CD4-positive, alpha-beta T cell (primary cell): ENCODE results near the gene WDR37. TPM values are rescaled to one million over a fixed set of nuclear protein-coding genes. Genes with fewer than 3 reads are reported as not detected.

Experiments
- ATAC-seq: fragments of 200-7000 bp; cut with Tn5 transposase; one replicate; pipeline ENCODE4 v1.10.0; 2022; ENCODE audit warnings: mild to moderate bottlenecking; ENCODE audit not compliant: poor library complexity
- CTCF ChIA-PET: fragments of 350-600 bp; sonication (Branson Sonifier 250); formaldehyde crosslinking; loops from one replicate; lab custom pipeline; 2021; ENCODE audit warnings: antibody characterized with exemption, inconsistent platforms; lab: Charles Lee
- POLR2A ChIA-PET: fragments of 350-600 bp; sonication (Branson Sonifier 250); formaldehyde crosslinking; loops from one replicate; lab custom pipeline; 2021; ENCODE audit warnings: antibody characterized with exemption, inconsistent platforms; lab: Charles Lee
- DNase-seq, 14 experiments: peaks; one replicate each; pipeline ENCODE4 v3.0.0-alpha.2; 2013 to 2020; ENCODE audit warnings: mixed read lengths in 2 of 14
- H3K27ac ChIP-seq, 2 donors: one replicate each; pipeline versions ENCODE4 v1.5.1 to v1.7.0; 2013; ENCODE audit warnings: low read length in 2 of 2, low read depth in 1 of 2, mild to moderate bottlenecking in 1 of 2
- H3K27me3 ChIP-seq, 2 experiments: 1 replicate in 1 of 2; 2 replicates in 1 of 2; pipeline versions ENCODE4 v1.6.1 to v1.7.0; 2013; ENCODE audit warnings: low read length in 2 of 2, control low read depth in 1 of 2, mild to moderate bottlenecking in 1 of 2, moderate library complexity in 1 of 2; ENCODE audit not compliant: insufficient read depth in 2 of 2, control insufficient read depth in 1 of 2
- H3K36me3 ChIP-seq: one replicate; pipeline ENCODE4 v1.6.1; 2013; ENCODE audit warnings: low read length, control low read depth; ENCODE audit not compliant: insufficient read depth
- H3K4me1 ChIP-seq: one replicate; pipeline ENCODE4 v1.6.1; 2013; ENCODE audit warnings: low read length, control low read depth; ENCODE audit not compliant: insufficient read depth
- H3K4me3 ChIP-seq: one replicate; pipeline ENCODE4 v1.5.1; 2013; ENCODE audit warnings: mild to moderate bottlenecking, low read length, moderate library complexity
- H3K9me3 ChIP-seq, 2 experiments: 1 replicate in 1 of 2; 2 replicates in 1 of 2; pipeline versions ENCODE4 v1.6.1 to v1.7.0; 2013; ENCODE audit warnings: low read length in 2 of 2, mild to moderate bottlenecking in 2 of 2, control low read depth in 1 of 2, moderate library complexity in 1 of 2; ENCODE audit not compliant: control insufficient read depth in 1 of 2, insufficient read depth in 1 of 2
- H3K27ac Mint-ChIP-seq: one replicate; pipeline ENCODE4 v1.8.0; 2020; ENCODE audit warnings: mixed read lengths
- H3K27me3 Mint-ChIP-seq: one replicate; pipeline ENCODE4 v1.8.0; 2021; ENCODE audit warnings: mixed read lengths
- H3K36me3 Mint-ChIP-seq: one replicate; pipeline ENCODE4 v1.8.0; 2021; ENCODE audit warnings: low read depth, mixed read lengths
- H3K4me1 Mint-ChIP-seq: one replicate; pipeline ENCODE4 v1.8.0; 2021; ENCODE audit warnings: low read depth, mixed read lengths
- H3K4me3 Mint-ChIP-seq: one replicate; pipeline ENCODE4 v1.8.0; 2020; ENCODE audit warnings: mild to moderate bottlenecking, mixed read lengths
- H3K9me3 Mint-ChIP-seq: one replicate; pipeline ENCODE4 v1.8.0; 2020; ENCODE audit warnings: mixed read lengths
- intact Hi-C, 2 experiments: fragments of 100-400 bp; cut with DNase I in 1 of 2; cut with micrococcal nuclease in 1 of 2; formaldehyde crosslinking; loops; one replicate each; pipeline versions ENCODE4 v1.15.1 to v1.9.0; 2023 to 2025; cut with DNase I, micrococcal nuclease
- total RNA-seq, 174 experiments: library from RNA in 2 of 174; stranded (reverse) in 2 of 174; gene quantifications; one replicate each; pipeline ENCODE4 v1.2.3 and lab custom pipeline; 2021 to 2026
- TF ChIP-seq, protein P1 (sequence below): fragments of 200-600 bp; IDR thresholded peaks from one replicate; pipeline ENCODE4 v1.8.0; 2022; ENCODE audit warnings: antibody characterized with exemption, mild to moderate bottlenecking

The WDR37 gene
- total RNA-seq, 2 experiments from 2014 or later, result 17.0 to 17.7 TPM

DNA sequence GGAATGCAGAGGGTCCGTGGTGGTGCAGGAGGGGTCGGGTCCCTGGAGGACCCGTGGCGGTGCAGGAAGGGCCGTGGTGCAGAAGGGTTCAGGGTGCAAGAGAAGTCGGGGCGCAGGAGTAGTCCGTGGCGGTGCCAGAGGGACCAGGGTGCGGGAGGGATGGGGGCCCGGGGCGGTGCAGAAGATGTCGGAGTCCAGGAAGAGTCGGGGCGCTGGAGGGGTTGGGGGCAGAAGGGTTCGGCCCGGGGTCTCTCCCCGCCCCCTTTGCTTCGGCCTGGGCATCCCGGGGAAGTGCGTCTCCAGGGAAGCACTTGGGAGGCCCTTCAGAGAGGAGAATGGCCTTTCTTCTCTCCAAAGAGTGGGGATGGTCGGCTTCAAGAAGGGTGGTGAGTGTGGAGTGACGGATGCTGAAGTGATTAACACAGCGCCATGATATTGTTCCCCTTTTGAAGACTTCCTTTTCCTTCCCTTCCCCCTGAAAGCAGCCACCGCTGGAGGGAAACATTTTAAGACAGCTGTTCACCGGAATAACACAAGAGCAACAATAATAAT lies 997 bp downstream of the WDR37 start:
- no peak for ATAC-seq
- H3K36me3 Mint-ChIP-seq, result peaks cover 67% of the 10 kb centered on the region

DNA sequence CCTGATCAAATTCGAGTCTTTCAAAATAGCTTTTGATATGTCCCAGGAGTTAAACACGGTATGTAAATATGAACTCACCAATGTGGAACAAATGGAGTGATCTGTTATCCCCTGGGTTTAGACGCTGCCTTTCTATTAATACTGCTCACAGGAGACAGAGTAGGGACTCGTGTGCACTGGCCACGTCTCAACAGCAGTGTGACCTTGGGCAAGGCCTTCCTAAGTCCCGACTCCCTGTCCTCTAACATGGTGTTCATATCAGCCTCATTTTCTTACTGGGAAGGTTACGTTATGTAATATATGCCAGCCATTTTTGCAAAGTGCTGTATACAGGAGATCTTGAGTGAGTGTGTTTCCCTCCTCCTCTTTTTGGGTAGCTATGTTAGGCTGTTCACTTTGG lies 1.8 kb downstream of the WDR37 start:
- Histone ChIP-seq H3K27ac (no peak overlapping the region), H3K9me3 (no peaks in the 10 kb centered on the region), H3K27me3 (no peaks in the 10 kb centered on the region), H3K4me3 (no peak overlapping the region), H3K4me1 (peaks cover 59% of the 10 kb centered on the region), H3K36me3 (peaks cover 9% of the 10 kb centered on the region)
- TF ChIP-seq, protein P1, sequence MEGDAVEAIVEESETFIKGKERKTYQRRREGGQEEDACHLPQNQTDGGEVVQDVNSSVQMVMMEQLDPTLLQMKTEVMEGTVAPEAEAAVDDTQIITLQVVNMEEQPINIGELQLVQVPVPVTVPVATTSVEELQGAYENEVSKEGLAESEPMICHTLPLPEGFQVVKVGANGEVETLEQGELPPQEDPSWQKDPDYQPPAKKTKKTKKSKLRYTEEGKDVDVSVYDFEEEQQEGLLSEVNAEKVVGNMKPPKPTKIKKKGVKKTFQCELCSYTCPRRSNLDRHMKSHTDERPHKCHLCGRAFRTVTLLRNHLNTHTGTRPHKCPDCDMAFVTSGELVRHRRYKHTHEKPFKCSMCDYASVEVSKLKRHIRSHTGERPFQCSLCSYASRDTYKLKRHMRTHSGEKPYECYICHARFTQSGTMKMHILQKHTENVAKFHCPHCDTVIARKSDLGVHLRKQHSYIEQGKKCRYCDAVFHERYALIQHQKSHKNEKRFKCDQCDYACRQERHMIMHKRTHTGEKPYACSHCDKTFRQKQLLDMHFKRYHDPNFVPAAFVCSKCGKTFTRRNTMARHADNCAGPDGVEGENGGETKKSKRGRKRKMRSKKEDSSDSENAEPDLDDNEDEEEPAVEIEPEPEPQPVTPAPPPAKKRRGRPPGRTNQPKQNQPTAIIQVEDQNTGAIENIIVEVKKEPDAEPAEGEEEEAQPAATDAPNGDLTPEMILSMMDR, result no peak
- Mint-ChIP-seq H3K9me3 (no peaks in the 10 kb centered on the region), H3K4me3 (peak overlapping the region; percentile 98), H3K36me3 (peaks cover 64% of the 10 kb centered on the region), H3K4me1 (peaks cover 91% of the 10 kb centered on the region), H3K27ac (peak overlapping the region; percentile 98), H3K27me3 (no peaks in the 10 kb centered on the region)
- ATAC-seq, result no peak
- CTCF ChIA-PET, result no interaction called here
- POLR2A ChIA-PET, result interaction anchor here (0.8 to 1.7 kb wide), 3 partner anchors 9 to 127 kb away, joined by 3 to 21 read pairs (median 4); partner anchors contain the start of genes IDI1 and LARP4B
- DNase-seq, result no peak
- intact Hi-C loops, result no loop called here

More for the DNA sequence above, 997 bp downstream of the WDR37 start:
- ChIA-PET POLR2A (interaction anchor here (0.8 to 1.8 kb wide), 4 partner anchors 8 to 126 kb away, joined by 3 to 21 read pairs (median 4); partner anchors contain the start of genes IDI1 and LARP4B), CTCF (no interaction called here)
- Mint-ChIP-seq H3K9me3 (no peaks in the 10 kb centered on the region), H3K27ac (peak overlapping the region; percentile 98), H3K27me3 (no peaks in the 10 kb centered on the region), H3K4me1 (peaks cover 91% of the 10 kb centered on the region), H3K4me3 (peak overlapping the region; percentile 98)
- peak in 3 of 14 experiments; percentile 28 to 55 (median 55) for DNase-seq
- H3K4me1 ChIP-seq, result peaks cover 50% of the 10 kb centered on the region
- TF ChIP-seq, protein P1, result no peak
- intact Hi-C loops, result loop anchor here (1.0 to 2.0 kb wide), 3 partner anchors 8 to 126 kb away; partner anchors contain the start of genes GTPBP4 (in 1 of the 2), IDI1 (in 1 of the 2) and LARP4B (in 1 of the 2)
- H3K9me3 ChIP-seq, result no peaks in the 10 kb centered on the region
- H3K36me3 ChIP-seq, result peaks cover 16% of the 10 kb centered on the region
- H3K4me3 ChIP-seq, result peak overlapping the region; percentile 98
- H3K27ac ChIP-seq, result peak overlapping the region; percentile 69 to 83
- no peaks in the 10 kb centered on the region for H3K27me3 ChIP-seq

DNA sequence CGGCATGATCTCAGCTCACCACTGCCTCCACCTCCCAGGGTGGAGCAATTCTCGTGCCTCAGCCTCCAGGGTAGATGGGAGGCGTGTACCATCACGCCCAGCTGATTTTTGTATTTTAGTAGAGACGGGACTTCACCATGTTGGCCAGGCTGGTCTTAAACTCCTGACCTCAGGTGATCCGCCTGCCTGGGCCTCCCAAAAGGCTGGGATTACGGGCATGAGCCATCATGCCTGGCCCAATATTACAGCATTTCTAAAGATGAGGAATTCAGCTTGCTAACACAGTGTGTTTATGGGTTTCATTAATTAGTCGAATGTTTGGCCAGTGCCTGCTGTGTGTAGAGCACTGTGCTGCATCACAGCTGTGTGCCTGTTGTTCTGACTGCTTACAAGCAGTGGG lies 3.7 kb downstream of the WDR37 start:
- ATAC-seq (no peak), DNase-seq (no peak)
- H3K9me3 Mint-ChIP-seq, result no peaks in the 10 kb centered on the region
- Histone ChIP-seq H3K36me3 (no peaks in the 10 kb centered on the region), H3K9me3 (no peaks in the 10 kb centered on the region), H3K4me1 (peaks cover 73% of the 10 kb centered on the region), H3K4me3 (no peak overlapping the region), H3K27me3 (no peaks in the 10 kb centered on the region), H3K27ac (no peak overlapping the region)
- H3K27ac Mint-ChIP-seq, result peak overlapping the region; percentile 98
- intact Hi-C loops, result loop anchor here in 1 of 2 experiments (5.0 kb wide), 2 partner anchors 73 to 128 kb away; partner anchors contain the start of genes GTPBP4 and LARP4B
- H3K36me3 Mint-ChIP-seq, result peaks cover 48% of the 10 kb centered on the region
- peaks cover 90% of the 10 kb centered on the region for H3K4me1 Mint-ChIP-seq
- TF ChIP-seq, protein P1, result no peak
- POLR2A ChIA-PET, result interaction anchor here (1.1 to 1.6 kb wide), 2 partner anchors 10 to 11 kb away, joined by 3 to 4 read pairs; partner anchors contain the start of gene IDI1
- CTCF ChIA-PET, result no interaction called here
- H3K4me3 Mint-ChIP-seq, result peak overlapping the region; percentile 81
- no peaks in the 10 kb centered on the region for H3K27me3 Mint-ChIP-seq
